ENCODE measurements around the gene SPEM1. TPM values are rescaled to one million over a fixed set of nuclear protein-coding genes. Genes with fewer than 3 reads are reported as not detected.

The SPEM1 gene
- total RNA-seq, 1 experiment from 2014 or later: not detected

- DNase-seq (ENCODE audit: low read depth): peak; percentile 62
These were observed 20.1 kb downstream of the SPEM1 start for GRCh38 chr17:7440113-7440833.

DNA sequence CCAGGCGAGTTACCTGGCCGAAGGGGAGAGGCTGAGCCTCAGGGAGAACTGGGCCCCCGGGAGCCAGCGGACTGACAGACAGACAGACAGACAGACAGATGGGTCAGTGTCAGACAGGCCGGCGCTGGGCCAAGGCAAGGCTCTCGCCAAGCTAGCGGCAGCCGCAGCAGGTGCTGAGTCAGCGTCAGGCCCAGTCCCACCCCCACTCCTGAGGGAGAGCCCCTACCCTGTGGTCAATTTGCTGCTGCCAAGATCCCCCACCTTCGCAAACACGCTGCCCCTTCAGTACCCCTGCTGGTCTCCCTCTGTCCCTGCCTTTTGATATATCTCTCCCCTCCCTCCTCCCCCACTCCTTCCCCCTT, 20.7 kb downstream of the SPEM1 start:
- DNase-seq (ENCODE audit: low read depth): peak; percentile 53

- DNase-seq (ENCODE audit: low read depth): no peak
These were observed 21.1 kb downstream of the SPEM1 start for GRCh38 chr17:7441266-7441665.

DNA sequence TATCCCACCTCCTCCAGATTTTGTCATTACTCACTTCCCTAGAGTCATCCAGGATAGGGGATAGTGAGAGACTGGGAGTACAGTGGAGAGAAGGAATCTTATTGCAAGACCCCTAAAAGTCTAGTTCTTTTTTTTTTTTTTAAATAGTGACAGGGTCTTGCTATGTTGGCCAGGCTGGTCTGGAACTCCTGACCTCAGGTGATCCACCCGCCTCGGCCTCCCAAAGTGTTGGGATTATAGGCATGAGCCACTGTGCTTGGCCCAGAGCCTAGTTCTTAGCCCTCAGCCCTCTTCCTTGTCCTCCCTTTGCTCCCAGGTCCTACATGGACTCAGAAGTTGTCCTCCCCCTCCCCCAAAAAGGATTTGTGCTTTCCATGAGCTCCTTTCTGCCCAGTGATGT, 22.0 kb downstream of the SPEM1 start:
- DNase-seq (ENCODE audit: low read depth): no peak

- DNase-seq (ENCODE audit: low read depth): peak; percentile 56
These were observed 23.7 kb downstream of the SPEM1 start for GRCh38 chr17:7443499-7444485.

DNA sequence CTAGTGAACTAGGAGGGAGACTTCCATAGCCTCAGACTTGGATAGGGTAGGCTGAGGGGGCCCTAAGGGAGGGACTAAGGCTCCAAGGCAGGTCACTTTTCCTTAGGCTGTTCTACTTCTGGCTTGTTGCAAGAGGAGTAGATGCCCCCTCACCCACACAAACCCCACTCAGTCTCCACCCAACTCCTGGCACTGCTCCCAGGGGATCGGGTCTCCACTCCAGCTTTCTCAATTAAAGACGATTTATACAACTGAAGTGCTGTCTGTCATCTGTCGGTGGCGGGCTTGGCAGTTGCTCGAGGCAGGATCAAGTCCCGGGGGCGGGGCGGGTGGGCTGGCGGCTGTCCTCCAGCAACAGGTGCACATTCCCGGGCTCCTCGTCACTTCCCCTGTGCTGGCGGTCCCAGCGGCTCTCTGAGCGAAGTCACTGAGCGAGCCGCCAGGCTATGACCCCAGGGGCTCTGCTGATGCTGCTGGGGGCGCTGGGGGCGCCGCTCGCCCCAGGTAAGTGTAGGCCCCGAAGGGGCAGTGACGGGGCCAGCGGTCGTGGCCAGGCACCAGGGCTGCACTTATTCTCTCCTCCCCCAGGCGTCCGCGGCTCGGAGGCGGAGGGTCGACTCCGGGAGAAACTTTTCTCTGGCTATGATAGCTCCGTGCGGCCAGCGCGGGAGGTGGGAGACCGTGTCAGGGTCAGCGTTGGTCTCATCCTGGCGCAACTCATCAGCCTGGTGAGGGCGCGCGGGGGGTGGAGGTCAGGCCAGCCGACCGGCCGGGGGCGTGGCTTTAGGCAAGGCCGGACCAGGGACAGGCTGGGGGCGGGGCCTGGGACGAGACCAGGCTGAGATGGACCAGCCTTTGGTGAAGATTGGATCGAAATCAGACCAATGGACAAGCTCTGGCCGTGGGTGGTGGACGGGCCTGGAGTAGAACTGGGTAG, 24.8 kb downstream of the SPEM1 start, which contains the start of gene CHRNB1:
Gene CHRNB1 (plus strand): TSS at position 380 of the 937 bp plus-strand sequence. CDS start 67 bp downstream, at position 447.
- DNase-seq (ENCODE audit: low read depth): peak; percentile 61

GRCh38 chr17:7445619-7445968, 25.5 kb downstream of the SPEM1 start:
- no peak for DNase-seq (ENCODE audit: low read depth)

GRCh38 chr17:7448461-7448860, 28.3 kb downstream of the SPEM1 start:
- DNase-seq (ENCODE audit: low read depth): no peak

DNA sequence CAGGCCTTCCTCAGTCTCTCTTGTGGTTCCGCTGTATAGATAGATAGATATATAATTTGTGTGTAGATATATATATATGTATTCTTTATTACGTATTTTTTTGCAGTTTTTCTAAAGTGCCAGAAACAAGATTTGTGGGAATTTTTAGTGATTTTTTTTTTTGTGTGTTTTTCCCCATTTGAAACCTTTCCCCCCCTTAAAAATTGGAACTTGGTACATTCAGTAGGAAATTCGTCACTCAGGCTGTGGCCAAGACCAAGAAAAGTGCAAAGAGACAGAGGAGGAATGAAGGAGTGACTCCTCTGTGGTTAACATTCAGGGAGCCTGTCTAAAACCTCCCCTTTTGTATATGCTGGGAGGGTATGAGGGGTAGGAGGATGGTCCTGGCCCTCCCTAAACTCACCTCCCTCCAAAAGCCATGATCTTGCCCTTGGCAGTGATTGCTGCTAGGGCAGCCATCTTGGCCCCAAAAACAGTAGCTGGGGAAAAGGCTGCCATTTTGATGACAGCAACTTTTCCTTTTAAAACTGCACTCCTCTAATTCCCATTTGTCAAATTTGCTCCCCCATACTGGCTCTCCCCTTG, 39.9 kb downstream of the SPEM1 start:
- no peak for DNase-seq (ENCODE audit: low read depth)

- DNase-seq (ENCODE audit: low read depth): no peak
These were observed 40.9 kb downstream of the SPEM1 start for GRCh38 chr17:7460850-7461660.

GRCh38 chr17:7462474-7463371, 42.6 kb downstream of the SPEM1 start:
- no peak for DNase-seq (ENCODE audit: low read depth)

- no peak for DNase-seq (ENCODE audit: low read depth)
These were observed 43.3 kb downstream of the SPEM1 start for GRCh38 chr17:7463372-7463846.

- DNase-seq (ENCODE audit: low read depth): no peak
These were observed 44.0 kb downstream of the SPEM1 start for GRCh38 chr17:7464081-7464480.

DNA sequence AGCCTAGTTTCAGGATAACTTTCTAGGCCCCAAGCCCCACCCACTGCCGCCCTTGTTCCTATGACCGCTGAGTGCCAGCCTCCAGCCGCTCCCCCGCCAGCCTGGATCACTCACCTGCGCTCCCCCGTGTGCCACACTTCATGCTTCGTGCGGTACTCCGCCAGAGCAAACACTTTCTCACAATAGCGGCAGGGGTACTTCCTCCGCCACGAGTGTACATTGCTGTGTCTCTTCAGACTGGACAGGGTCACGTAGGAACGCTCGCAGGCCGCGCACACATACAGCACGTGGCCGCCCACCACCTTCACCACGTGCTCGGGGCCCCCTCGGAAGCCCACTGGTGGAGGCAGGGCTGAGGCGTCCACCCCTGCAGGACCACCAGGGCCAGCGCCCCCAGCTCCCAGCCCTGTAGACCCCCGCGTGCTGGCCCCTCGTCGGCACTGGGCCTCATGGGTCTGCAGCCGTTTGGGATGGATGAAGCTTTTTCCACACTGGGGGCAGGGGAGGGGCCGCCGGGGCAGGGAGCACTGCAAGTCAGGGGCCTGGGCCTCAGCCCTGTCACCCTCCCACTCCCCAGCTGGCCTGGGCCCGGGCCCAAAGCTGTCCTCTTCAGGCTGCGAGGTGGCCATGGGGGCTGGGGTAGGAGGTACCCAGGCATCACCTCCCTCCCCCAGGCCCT, 45.6 kb downstream of the SPEM1 start:
- DNase-seq (ENCODE audit: low read depth): no peak

GRCh38 chr17:7466318-7466638, 46.2 kb downstream of the SPEM1 start:
- no peak for DNase-seq (ENCODE audit: low read depth)

DNA sequence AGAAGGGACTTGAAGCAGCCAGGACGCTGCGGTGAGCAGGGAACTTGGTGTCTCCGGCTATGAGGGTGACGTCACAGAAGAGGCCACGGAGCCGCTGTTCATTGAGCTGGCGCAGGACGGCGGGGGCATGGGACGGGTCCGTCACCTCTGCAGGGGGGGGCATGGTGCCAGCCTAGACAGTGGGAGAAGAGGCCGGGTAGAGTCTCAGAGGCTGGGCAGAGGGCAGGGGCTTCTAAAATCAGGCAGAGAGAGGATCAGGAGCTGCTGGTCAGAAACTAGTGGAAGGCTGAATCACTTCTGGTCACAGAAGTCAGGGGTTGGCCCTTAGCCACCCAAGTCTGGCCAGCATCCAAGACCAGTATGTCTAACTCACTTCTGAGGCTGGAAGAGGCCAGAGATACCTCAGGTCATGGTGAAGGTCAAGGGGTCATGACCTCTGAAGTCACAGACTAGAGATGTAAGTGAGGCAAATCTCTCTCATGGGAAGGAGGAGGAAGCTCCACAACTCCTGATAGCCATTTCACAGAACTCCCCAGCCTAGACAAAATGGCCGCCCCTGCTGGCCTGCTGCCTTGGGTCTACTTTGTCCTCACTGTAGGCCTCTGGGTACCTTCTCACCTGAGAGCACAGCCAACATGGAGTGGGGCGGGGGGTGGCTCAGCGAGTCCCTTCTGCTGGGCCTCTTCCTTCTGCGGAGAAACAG, 46.7 kb downstream of the SPEM1 start:
- peak; percentile 75 for DNase-seq (ENCODE audit: low read depth)

GRCh38 chr17:7467498-7467897, 47.4 kb downstream of the SPEM1 start:
- DNase-seq (ENCODE audit: low read depth): no peak

GRCh38 chr17:7468290-7468689, 48.2 kb downstream of the SPEM1 start:
- no peak for DNase-seq (ENCODE audit: low read depth)

Measured in M059J (cell line).